Activated T-helper 1 cell treated with anti-CD3 and anti-CD28 coated beads, Interleukin-2, amount 50 U/mL, for 16 hours (primary cell): ENCODE measurements around the gene FDX1.
"Not testable (repeated sequence)": the region's sequence is repeated elsewhere in the genome, so short reads cannot be mapped to it uniquely, and the experiment has no call there.

ENCODE experiments used
- DNase-seq, 2 donors: peaks; one replicate each; pipeline ENCODE4 v3.0.0-alpha.2; 2020; ENCODE audit warnings: low read depth in 1 of 2, low spot score in 1 of 2

Gene FDX1, protein sequence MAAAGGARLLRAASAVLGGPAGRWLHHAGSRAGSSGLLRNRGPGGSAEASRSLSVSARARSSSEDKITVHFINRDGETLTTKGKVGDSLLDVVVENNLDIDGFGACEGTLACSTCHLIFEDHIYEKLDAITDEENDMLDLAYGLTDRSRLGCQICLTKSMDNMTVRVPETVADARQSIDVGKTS

GRCh38 chr11:110429731-110430266 is at the start of gene FDX1:
TSS of gene FDX1 (plus strand) at chr11:110429948. CDS start at chr11:110430121, 173 bp downstream.
- peak; percentile 53 to 78 for DNase-seq

- DNase-seq: no peak
Observed at GRCh38 chr11:110380836-110381622, 48.7 kb upstream of the FDX1 start.

GRCh38 chr11:110388231-110388630 is 41.5 kb upstream of the FDX1 start:
- DNase-seq: not testable (repeated sequence)

- no peak for DNase-seq
Observed at GRCh38 chr11:110389965-110390364, 39.8 kb upstream of the FDX1 start.

DNA sequence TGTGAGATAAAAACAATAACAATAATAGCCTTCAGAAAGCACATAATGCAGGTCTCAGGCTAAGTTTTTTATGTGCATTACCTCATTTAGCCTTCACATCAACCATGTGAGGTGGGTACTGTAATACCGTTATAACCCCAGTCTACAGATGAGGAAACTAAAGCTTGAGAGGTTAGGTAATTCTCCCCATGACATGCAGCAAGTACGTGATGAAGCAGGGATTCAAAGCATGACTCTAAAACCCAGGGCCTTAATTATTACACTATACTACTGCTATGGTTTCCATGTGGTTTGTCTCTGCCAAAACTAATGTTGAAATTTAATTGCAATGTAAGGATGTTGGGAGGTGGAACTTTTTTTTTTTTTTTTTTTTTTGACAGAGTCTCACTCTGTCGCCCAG is 37.7 kb upstream of the FDX1 start:
- no peak for DNase-seq

- DNase-seq: not testable (repeated sequence)
Observed at GRCh38 chr11:110397668-110398286, 32.0 kb upstream of the FDX1 start.

- DNase-seq: not testable (repeated sequence)
Observed at GRCh38 chr11:110403585-110403984, 26.2 kb upstream of the FDX1 start.

GRCh38 chr11:110405636-110406035 is 24.1 kb upstream of the FDX1 start:
- DNase-seq: not testable (repeated sequence)

DNA sequence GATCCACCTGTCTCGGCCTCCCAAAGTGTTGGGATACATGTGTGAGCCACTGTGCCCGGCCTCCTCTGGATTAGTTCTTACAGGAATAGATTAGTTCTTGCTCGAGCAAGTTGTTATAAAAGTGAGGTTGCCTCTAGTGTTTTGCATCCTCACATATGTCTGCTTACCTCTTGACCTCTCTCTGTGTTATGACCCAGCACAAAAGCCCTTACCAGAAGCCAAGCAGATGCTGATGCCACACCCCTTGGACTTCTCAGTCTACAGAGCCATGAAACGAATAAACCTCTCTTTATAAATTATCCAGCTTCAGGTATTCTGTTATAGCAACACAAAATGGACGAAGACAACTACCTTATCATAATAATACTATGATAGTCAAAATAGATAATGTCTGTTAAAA is 22.4 kb upstream of the FDX1 start:
- DNase-seq: no peak

DNA sequence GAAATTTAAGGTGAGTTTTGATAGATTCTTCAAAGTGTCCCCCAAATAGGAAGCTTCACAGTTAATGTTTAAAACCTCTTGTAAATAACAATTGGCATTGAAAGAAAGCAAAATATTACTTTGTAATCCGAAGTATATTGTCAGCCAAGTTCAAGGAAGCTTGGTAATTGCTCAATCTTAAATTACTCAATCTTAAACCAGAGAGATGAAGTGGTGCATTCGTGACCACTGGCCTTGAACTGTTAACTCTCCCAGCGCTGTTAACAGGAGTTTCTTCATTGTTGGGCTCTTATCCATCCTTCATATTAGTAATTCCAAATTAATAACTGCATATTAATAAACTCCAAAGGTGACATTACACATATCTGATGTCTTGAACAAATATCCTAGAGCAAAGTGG is 20.6 kb upstream of the FDX1 start:
- no peak for DNase-seq

DNA sequence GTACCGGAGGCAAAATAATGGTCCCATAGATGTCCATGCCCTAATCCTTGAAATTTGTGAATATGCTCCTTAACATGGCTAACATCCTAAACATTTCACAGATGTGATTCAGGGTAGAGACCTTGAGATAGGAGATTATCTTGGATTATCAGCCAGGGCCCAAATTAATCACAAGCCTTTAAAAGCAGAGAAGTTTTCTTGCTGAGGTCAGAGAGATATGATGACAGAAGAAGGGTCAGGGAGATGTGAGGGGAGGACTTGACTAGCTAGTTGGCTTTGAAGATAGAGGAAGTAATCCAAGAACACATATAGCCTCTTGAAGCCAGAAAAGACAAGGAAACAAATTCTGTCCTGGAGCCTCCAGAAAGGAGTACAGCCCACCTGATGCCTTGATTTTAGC is 19.1 kb upstream of the FDX1 start:
- no peak for DNase-seq

- DNase-seq: no peak
Observed at GRCh38 chr11:110415081-110415480, 14.7 kb upstream of the FDX1 start.

DNA sequence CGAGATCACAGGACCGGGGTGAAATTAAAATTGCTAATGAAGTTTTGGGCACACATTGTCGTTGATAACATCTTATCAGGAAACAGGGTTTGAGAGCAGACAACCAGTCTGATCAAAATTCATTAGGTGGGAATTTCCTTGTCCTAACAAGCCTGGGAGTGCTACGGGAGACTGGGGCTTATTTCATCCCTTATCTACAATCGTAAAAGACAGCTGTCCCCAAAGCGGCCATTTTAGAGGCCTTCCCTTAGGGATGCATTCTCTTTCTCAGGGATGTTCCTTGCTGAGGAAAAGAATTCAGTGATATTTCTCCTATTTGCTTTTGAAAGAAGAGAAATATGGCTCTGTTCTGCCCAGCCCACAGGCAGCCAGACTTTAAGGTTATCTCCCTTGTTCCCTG is 8.1 kb upstream of the FDX1 start:
- DNase-seq: not testable (repeated sequence)

DNA sequence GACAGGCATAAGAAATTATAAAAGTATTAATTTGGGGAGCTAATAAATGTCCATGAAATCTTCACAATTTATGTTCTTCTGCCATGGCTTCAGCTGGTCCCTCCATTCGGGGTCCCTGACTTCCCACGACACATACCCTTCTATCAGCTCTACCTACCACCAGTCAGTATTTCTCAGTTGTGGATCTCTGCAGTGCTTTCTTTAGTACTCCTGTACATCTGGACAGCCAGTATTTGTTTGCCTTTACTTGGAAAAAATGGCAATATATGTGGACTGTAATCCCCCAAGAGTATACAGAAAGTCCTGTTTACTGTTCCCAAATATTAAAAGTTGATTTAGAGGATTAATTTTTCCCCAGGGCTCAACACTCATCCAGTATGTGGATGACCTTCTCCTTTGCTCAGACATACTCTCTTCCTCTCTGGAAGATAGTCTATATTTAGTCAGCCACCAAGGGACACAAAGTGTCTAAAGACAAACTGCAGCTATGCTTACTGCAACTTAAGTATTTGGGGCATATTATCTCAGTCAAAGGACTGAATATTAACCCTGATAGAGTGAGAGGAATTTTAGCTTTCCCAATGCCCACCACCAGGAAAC is 7.3 kb upstream of the FDX1 start:
- DNase-seq: no peak

- DNase-seq: no peak
Observed at GRCh38 chr11:110424775-110425444, 4.8 kb upstream of the FDX1 start.

DNA sequence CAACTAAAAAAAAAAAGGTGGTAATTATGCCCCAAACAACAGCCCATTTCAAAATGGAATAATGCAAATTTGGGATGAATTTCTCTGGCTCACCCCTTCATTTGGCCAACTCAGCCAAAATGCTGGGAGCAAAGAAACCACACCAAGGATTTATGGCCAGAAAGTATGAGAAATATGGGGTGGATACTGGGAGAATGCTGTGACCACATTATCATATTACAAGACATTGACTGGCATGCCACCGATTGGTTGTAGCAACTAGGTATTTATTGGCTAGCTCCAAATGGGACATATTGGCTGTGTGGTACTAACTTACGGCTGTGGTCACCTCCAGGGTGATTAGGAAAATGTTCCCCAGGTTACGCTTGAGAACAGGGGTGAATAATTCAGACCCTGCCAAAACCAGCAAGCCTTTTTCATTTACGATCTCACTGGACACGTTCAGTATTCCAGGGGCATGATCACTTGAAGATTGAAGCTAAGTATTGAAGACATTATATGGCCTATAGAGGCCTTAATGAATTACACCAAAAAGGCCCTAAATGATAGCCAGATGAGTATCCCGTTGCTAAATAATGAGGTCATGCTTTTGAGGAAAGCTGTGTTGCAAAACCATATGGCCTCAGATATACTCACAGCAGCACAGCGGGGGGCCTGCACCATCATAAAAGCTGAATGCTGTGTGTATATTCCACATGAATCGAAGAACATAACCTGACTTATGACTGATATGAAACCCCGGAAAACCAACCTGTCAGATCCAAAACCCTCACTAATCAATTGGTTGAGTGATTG is 3.8 kb upstream of the FDX1 start:
- DNase-seq: no peak

GRCh38 chr11:110428040-110428439 is 1.7 kb upstream of the FDX1 start:
- DNase-seq: no peak

- no peak for DNase-seq
Observed at GRCh38 chr11:110428956-110429730, 605 bp upstream of the FDX1 start.

- DNase-seq: peak; percentile 1 to 10
Observed at GRCh38 chr11:110430267-110431050, 711 bp downstream of the FDX1 start.
